Measurements from ENCODE around the gene AGO1. TPM values are rescaled to one million over a fixed set of nuclear protein-coding genes. Genes with fewer than 3 reads are reported as not detected.

Gene AGO1
- total RNA-seq, 6 donors from 2014 or later: 11.4 to 26.8 (median 22.9) TPM

- peaks cover 0 to 39% (median 5%) of the 10 kb centered on the region in 4 donors for H3K36me3 ChIP-seq
- no peak overlapping the region for H3K27ac ChIP-seq
Observed at GRCh38 chr1:35980090-35980489, 97.1 kb downstream of the AGO1 start.

More at GRCh38 chr1:35980090-35980489, 97.1 kb downstream of the AGO1 start:
- TF ChIP-seq POLR2A (IDR thresholded peaks at IDR 0.05): no peak
- no peak for TF ChIP-seq POLR2AphosphoS5 (IDR thresholded peaks at IDR 0.05)
- TF ChIP-seq, protein P1, sequence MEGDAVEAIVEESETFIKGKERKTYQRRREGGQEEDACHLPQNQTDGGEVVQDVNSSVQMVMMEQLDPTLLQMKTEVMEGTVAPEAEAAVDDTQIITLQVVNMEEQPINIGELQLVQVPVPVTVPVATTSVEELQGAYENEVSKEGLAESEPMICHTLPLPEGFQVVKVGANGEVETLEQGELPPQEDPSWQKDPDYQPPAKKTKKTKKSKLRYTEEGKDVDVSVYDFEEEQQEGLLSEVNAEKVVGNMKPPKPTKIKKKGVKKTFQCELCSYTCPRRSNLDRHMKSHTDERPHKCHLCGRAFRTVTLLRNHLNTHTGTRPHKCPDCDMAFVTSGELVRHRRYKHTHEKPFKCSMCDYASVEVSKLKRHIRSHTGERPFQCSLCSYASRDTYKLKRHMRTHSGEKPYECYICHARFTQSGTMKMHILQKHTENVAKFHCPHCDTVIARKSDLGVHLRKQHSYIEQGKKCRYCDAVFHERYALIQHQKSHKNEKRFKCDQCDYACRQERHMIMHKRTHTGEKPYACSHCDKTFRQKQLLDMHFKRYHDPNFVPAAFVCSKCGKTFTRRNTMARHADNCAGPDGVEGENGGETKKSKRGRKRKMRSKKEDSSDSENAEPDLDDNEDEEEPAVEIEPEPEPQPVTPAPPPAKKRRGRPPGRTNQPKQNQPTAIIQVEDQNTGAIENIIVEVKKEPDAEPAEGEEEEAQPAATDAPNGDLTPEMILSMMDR (IDR thresholded peaks at IDR 0.05): no peak
- no peak for TF ChIP-seq EP300 (IDR thresholded peaks at IDR 0.05)
- Histone ChIP-seq H3K9me3 (no peaks in the 10 kb centered on the region), H3K27me3 (no peaks in the 10 kb centered on the region), H3K4me1 (no peaks in the 10 kb centered on the region), H3K4me3 (no peak overlapping the region)
- no peak for DNase-seq
- no peak for ATAC-seq (ENCODE audit: low FRiP score in 2 of 2)

Other genes starting within 250 kb of the AGO1 start
- 10 to 100 TPM; 17.8 to 45.6 (median 38.7) TPM for gene PSMB2, start 241.7 kb upstream of the AGO1 start, total RNA-seq
- gene C1orf216, start 164.3 kb upstream of the AGO1 start, total RNA-seq: 10 to 100 TPM in 4 of 6 donors, 1 to 10 TPM in 2; 5.2 to 19.5 (median 14.3) TPM
- 1 to 10 TPM in 5 of 6 donors, not detected in 1; 1.1 to 2.5 (median 1.8) TPM for gene CLSPN, start 113.2 kb upstream of the AGO1 start, total RNA-seq
- 10 to 100 TPM; 18.6 to 32.5 (median 26.1) TPM for gene AGO4, start 75.2 kb upstream of the AGO1 start, total RNA-seq
- gene AGO3, start 47.9 kb downstream of the AGO1 start, total RNA-seq: 10 to 100 TPM; 13.8 to 32.5 (median 29.6) TPM
- gene TEKT2, start 200.9 kb downstream of the AGO1 start, total RNA-seq: 10 to 100 TPM in 2 of 6 donors, 1 to 10 TPM in 3, under 1 TPM in 1; 0.69 to 24.3 (median 8.1) TPM
- gene ADPRS, start 205.7 kb downstream of the AGO1 start, total RNA-seq: 10 to 100 TPM; 29.3 to 60.0 (median 45.8) TPM
- gene COL8A2, start 242.0 kb downstream of the AGO1 start, total RNA-seq: 10 to 100 TPM in 3 of 6 donors, 1 to 10 TPM in 3; 2.5 to 20.8 (median 11.4) TPM

Measured in upper lobe of left lung (tissue), 6 donors.